HEK293 (cell line): Measurements from ENCODE around the gene CRYBA1.

ENCODE experiments used
- HOXA7 ChIP-seq: sonication (generic); formaldehyde crosslinking; IDR thresholded peaks from 2 replicates; pipeline ENCODE4 v1.8.1; 2022; ENCODE audit warnings: missing genetic modification reagents, borderline replicate concordance
- ZBTB17 ChIP-seq: fragments of 450-650 bp; formaldehyde crosslinking; IDR thresholded peaks from 2 replicates; pipeline ENCODE4 v1.5.1; 2016; ENCODE audit warnings: missing biosample characterization, missing genetic modification characterization
- ZBTB20 ChIP-seq: fragments of 450-650 bp; formaldehyde crosslinking; IDR thresholded peaks from 2 replicates; pipeline ENCODE4 v1.5.1; 2016; ENCODE audit warnings: missing biosample characterization, missing genetic modification characterization
- ZBTB21 ChIP-seq: fragments of 450-650 bp; formaldehyde crosslinking; IDR thresholded peaks from 2 replicates; pipeline ENCODE4 v1.5.1; 2017; ENCODE audit warnings: missing biosample characterization, missing genetic modification characterization
- ZBTB7A ChIP-seq: fragments of 450-650 bp; formaldehyde crosslinking; IDR thresholded peaks from 2 replicates; pipeline ENCODE4 v1.5.1; 2016; ENCODE audit warnings: low read depth, missing biosample characterization, missing genetic modification characterization
- ZBTB8A ChIP-seq: fragments of 450-650 bp; formaldehyde crosslinking; IDR thresholded peaks from 2 replicates; pipeline ENCODE4 v1.5.1; 2016; ENCODE audit warnings: missing biosample characterization, missing genetic modification characterization
- ZFHX2 ChIP-seq: fragments of 450-650 bp; formaldehyde crosslinking; conservative IDR thresholded peaks from 2 replicates; pipeline ENCODE4 v1.5.1; 2016; ENCODE audit warnings: missing biosample characterization, missing genetic modification characterization
- ZNF138 ChIP-seq: fragments of 450-650 bp; formaldehyde crosslinking; IDR thresholded peaks from 2 replicates; pipeline ENCODE4 v1.5.1; 2016; ENCODE audit warnings: missing biosample characterization, missing genetic modification characterization, borderline replicate concordance
- ZNF223 ChIP-seq: fragments of 450-650 bp; formaldehyde crosslinking; IDR thresholded peaks from 2 replicates; pipeline ENCODE4 v1.5.1; 2016; ENCODE audit warnings: missing biosample characterization, missing genetic modification characterization
- ZNF23 ChIP-seq: fragments of 450-650 bp; formaldehyde crosslinking; IDR thresholded peaks from 2 replicates; pipeline ENCODE4 v1.5.1; 2016; ENCODE audit warnings: missing biosample characterization, missing genetic modification characterization, borderline replicate concordance
- ZNF24 ChIP-seq: fragments of 450-650 bp; formaldehyde crosslinking; IDR thresholded peaks from 2 replicates; pipeline ENCODE4 v1.5.1; 2016; ENCODE audit warnings: missing biosample characterization, missing genetic modification characterization
- ZNF350 ChIP-seq: fragments of 450-650 bp; formaldehyde crosslinking; IDR thresholded peaks from 2 replicates; pipeline ENCODE4 v1.5.0; 2017; ENCODE audit warnings: missing biosample characterization, mild to moderate bottlenecking, missing genetic modification characterization
- ZNF354C ChIP-seq: fragments of 450-650 bp; formaldehyde crosslinking; IDR thresholded peaks from 2 replicates; pipeline ENCODE4 v1.5.1; 2016; ENCODE audit warnings: missing biosample characterization, missing genetic modification characterization, low read depth, borderline replicate concordance
- ZNF366 ChIP-seq: fragments of 450-650 bp; formaldehyde crosslinking; conservative IDR thresholded peaks from 2 replicates; pipeline ENCODE4 v1.5.1; 2016; ENCODE audit warnings: missing biosample characterization, missing genetic modification characterization
- ZNF391 ChIP-seq: fragments of 450-650 bp; formaldehyde crosslinking; IDR thresholded peaks from 2 replicates; pipeline ENCODE4 v1.5.1; 2016; ENCODE audit warnings: low read depth, missing biosample characterization, missing genetic modification characterization, borderline replicate concordance
- ZNF404 ChIP-seq: fragments of 450-650 bp; formaldehyde crosslinking; IDR thresholded peaks from 2 replicates; pipeline ENCODE4 v1.5.1; 2017; ENCODE audit warnings: missing biosample characterization, missing genetic modification characterization
- ZNF426 ChIP-seq: fragments of 450-650 bp; formaldehyde crosslinking; IDR thresholded peaks from 2 replicates; pipeline ENCODE4 v1.5.1; 2017; ENCODE audit warnings: missing biosample characterization, missing genetic modification characterization, mild to moderate bottlenecking, inconsistent platforms, moderate library complexity
- ZNF433 ChIP-seq: fragments of 450-650 bp; formaldehyde crosslinking; IDR thresholded peaks from 2 replicates; pipeline ENCODE4 v1.5.1; 2016; ENCODE audit warnings: missing biosample characterization, missing genetic modification characterization, low read depth
- ZNF473 ChIP-seq: fragments of 450-650 bp; formaldehyde crosslinking; IDR thresholded peaks from 2 replicates; pipeline ENCODE4 v1.5.1; 2017; ENCODE audit warnings: missing biosample characterization, missing genetic modification characterization
- ZNF521 ChIP-seq: fragments of 450-650 bp; formaldehyde crosslinking; IDR thresholded peaks from 2 replicates; pipeline ENCODE4 v1.5.1; 2017; ENCODE audit warnings: missing biosample characterization, mild to moderate bottlenecking, missing genetic modification characterization
- ZNF530 ChIP-seq: fragments of 450-650 bp; formaldehyde crosslinking; IDR thresholded peaks from 2 replicates; pipeline ENCODE4 v1.5.1; 2016; ENCODE audit warnings: low read depth, missing biosample characterization, missing genetic modification characterization
- ZNF600 ChIP-seq: fragments of 450-650 bp; formaldehyde crosslinking; IDR thresholded peaks from 2 replicates; pipeline ENCODE4 v1.5.1; 2016; ENCODE audit warnings: missing biosample characterization, missing genetic modification characterization
- ZNF610 ChIP-seq: fragments of 450-650 bp; formaldehyde crosslinking; IDR thresholded peaks from 2 replicates; pipeline ENCODE4 v1.5.1; 2016; ENCODE audit warnings: missing biosample characterization, missing genetic modification characterization, borderline replicate concordance
- ZNF654 ChIP-seq: fragments of 450-650 bp; formaldehyde crosslinking; IDR thresholded peaks from 2 replicates; pipeline ENCODE4 v1.5.1; 2016; ENCODE audit warnings: low read depth, missing biosample characterization, missing genetic modification characterization
- ZNF660 ChIP-seq: fragments of 450-650 bp; IDR thresholded peaks from 2 replicates; pipeline ENCODE4 v1.5.1; 2018; ENCODE audit warnings: missing biosample characterization, mild to moderate bottlenecking, missing genetic modification characterization
- ZNF785 ChIP-seq: fragments of 450-650 bp; formaldehyde crosslinking; IDR thresholded peaks from 2 replicates; pipeline ENCODE4 v1.5.1; 2016; ENCODE audit warnings: missing biosample characterization, missing genetic modification characterization
- ZNF791 ChIP-seq: fragments of 450-650 bp; formaldehyde crosslinking; IDR thresholded peaks from 2 replicates; pipeline ENCODE4 v1.5.1; 2016; ENCODE audit warnings: missing biosample characterization, missing genetic modification characterization
- ZNF830 ChIP-seq: fragments of 450-650 bp; IDR thresholded peaks from 2 replicates; pipeline ENCODE4 v1.5.0; 2018; ENCODE audit warnings: missing biosample characterization, missing genetic modification characterization, low read depth, mild to moderate bottlenecking, moderate library complexity
- ZSCAN23 ChIP-seq: fragments of 450-650 bp; formaldehyde crosslinking; IDR thresholded peaks from 2 replicates; pipeline ENCODE4 v1.5.1; 2016; ENCODE audit warnings: missing biosample characterization, missing genetic modification characterization
- ZSCAN30 ChIP-seq: fragments of 450-650 bp; IDR thresholded peaks from 2 replicates; pipeline ENCODE4 v1.5.1; 2018; ENCODE audit warnings: missing biosample characterization, mild to moderate bottlenecking, missing genetic modification characterization, moderate library complexity
- TF ChIP-seq, protein P1 (sequence below): fragments of 450-650 bp; formaldehyde crosslinking; IDR thresholded peaks from 2 replicates; pipeline ENCODE4 v1.5.1; 2016; ENCODE audit warnings: missing biosample characterization, missing genetic modification characterization, low read depth
- TF ChIP-seq, protein P2 (sequence below): fragments of 450-650 bp; formaldehyde crosslinking; IDR thresholded peaks from 2 replicates; pipeline ENCODE4 v1.5.1; 2016; ENCODE audit warnings: missing biosample characterization, missing genetic modification characterization
- TF ChIP-seq, protein P3 (sequence below): fragments of 450-650 bp; formaldehyde crosslinking; IDR thresholded peaks from 2 replicates; pipeline ENCODE4 v1.5.1; 2016; ENCODE audit warnings: missing biosample characterization, missing genetic modification characterization
- TF ChIP-seq, protein P4 (sequence below): fragments of 450-650 bp; formaldehyde crosslinking; IDR thresholded peaks from 2 replicates; pipeline ENCODE4; 2016; ENCODE audit warnings: missing biosample characterization, missing genetic modification characterization
- TF ChIP-seq, protein P5 (sequence below): fragments of 450-650 bp; formaldehyde crosslinking; IDR thresholded peaks from 2 replicates; pipeline ENCODE4 v1.5.1; 2016; ENCODE audit warnings: missing biosample characterization, missing genetic modification characterization

The CRYBA1 gene

DNA sequence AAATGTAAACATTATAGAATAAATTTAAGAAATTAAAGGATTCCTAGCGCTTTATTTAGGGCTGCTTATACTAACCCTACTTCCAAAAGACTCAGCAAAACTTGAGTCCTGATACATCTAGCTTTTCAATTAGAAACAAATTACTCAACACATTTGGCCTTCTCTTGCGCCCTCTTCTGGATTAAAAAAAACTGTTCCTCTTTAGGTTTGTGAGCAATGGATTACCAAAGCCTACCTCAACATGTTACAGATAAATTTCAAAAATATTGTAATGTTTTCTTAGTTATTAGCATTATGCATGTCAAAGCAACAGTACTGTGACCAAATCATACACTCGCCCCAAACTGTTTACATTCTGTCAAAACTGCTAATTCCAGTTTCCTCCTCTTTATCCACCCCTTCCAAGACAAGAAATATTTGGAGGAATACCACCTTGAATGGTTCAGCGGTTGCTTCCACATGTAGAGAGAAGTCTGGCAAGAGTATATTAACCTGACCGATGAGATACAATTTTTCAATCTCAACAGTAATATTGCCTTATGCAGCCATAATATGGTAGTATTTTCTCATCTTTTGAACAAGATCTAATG, 44.6 kb downstream of the CRYBA1 start (continued):
- TF ChIP-seq, protein P1, sequence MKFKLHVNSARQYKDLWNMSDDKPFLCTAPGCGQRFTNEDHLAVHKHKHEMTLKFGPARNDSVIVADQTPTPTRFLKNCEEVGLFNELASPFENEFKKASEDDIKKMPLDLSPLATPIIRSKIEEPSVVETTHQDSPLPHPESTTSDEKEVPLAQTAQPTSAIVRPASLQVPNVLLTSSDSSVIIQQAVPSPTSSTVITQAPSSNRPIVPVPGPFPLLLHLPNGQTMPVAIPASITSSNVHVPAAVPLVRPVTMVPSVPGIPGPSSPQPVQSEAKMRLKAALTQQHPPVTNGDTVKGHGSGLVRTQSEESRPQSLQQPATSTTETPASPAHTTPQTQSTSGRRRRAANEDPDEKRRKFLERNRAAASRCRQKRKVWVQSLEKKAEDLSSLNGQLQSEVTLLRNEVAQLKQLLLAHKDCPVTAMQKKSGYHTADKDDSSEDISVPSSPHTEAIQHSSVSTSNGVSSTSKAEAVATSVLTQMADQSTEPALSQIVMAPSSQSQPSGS (tag by site-specific recombination), result no peak
- no peak for TF ChIP-seq ZFHX2 (tag by site-specific recombination)
- TF ChIP-seq ZBTB8A, result no peak
- no peak for TF ChIP-seq ZNF830 (tag by site-specific recombination)
- TF ChIP-seq ZBTB21 (tag by site-specific recombination), result no peak
- no peak for TF ChIP-seq ZSCAN30 (tag by site-specific recombination)
- no peak for TF ChIP-seq ZNF138 (tag by site-specific recombination)
- no peak for TF ChIP-seq ZNF433 (tag by site-specific recombination)
- peak; percentile 39; the same call in 1 of the 2 replicates for TF ChIP-seq ZNF660 (tag by site-specific recombination)
- no peak for TF ChIP-seq ZSCAN23 (tag by site-specific recombination)
- no peak for TF ChIP-seq ZNF366
- TF ChIP-seq ZNF350 (tag by site-specific recombination), result no peak
- no peak for TF ChIP-seq ZNF530
- no peak for TF ChIP-seq ZNF404 (tag by site-specific recombination)
- TF ChIP-seq, protein P2, sequence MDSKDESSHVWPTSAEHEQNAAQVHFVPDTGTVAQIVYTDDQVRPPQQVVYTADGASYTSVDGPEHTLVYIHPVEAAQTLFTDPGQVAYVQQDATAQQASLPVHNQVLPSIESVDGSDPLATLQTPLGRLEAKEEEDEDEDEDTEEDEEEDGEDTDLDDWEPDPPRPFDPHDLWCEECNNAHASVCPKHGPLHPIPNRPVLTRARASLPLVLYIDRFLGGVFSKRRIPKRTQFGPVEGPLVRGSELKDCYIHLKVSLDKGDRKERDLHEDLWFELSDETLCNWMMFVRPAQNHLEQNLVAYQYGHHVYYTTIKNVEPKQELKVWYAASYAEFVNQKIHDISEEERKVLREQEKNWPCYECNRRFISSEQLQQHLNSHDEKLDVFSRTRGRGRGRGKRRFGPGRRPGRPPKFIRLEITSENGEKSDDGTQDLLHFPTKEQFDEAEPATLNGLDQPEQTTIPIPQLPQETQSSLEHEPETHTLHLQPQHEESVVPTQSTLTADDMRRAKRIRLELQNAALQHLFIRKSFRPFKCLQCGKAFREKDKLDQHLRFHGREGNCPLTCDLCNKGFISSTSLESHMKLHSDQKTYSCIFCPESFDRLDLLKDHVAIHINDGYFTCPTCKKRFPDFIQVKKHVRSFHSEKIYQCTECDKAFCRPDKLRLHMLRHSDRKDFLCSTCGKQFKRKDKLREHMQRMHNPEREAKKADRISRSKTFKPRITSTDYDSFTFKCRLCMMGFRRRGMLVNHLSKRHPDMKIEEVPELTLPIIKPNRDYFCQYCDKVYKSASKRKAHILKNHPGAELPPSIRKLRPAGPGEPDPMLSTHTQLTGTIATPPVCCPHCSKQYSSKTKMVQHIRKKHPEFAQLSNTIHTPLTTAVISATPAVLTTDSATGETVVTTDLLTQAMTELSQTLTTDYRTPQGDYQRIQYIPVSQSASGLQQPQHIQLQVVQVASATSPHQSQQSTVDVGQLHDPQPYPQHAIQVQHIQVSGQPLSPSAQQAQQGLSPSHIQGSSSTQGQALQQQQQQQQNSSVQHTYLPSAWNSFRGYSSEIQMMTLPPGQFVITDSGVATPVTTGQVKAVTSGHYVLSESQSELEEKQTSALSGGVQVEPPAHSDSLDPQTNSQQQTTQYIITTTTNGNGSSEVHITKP (tag by site-specific recombination), result peak; percentile 9; the same call in 1 of the 2 replicates
- TF ChIP-seq ZNF24 (tag by site-specific recombination), result no peak
- no peak for TF ChIP-seq ZNF391 (tag by site-specific recombination)
- no peak for TF ChIP-seq ZBTB7A
- no peak for TF ChIP-seq ZNF223 (tag by site-specific recombination)
- no peak for TF ChIP-seq ZNF426 (tag by site-specific recombination)
- TF ChIP-seq ZNF654, result peak; percentile 78
- TF ChIP-seq, protein P3, sequence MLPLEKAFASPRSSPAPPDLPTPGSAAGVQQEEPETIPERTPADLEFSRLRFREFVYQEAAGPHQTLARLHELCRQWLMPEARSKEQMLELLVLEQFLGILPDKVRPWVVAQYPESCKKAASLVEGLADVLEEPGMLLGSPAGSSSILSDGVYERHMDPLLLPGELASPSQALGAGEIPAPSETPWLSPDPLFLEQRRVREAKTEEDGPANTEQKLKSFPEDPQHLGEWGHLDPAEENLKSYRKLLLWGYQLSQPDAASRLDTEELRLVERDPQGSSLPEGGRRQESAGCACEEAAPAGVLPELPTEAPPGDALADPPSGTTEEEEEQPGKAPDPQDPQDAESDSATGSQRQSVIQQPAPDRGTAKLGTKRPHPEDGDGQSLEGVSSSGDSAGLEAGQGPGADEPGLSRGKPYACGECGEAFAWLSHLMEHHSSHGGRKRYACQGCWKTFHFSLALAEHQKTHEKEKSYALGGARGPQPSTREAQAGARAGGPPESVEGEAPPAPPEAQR (tag by site-specific recombination), result no peak
- no peak for TF ChIP-seq ZNF23 (tag by site-specific recombination)
- TF ChIP-seq, protein P4, sequence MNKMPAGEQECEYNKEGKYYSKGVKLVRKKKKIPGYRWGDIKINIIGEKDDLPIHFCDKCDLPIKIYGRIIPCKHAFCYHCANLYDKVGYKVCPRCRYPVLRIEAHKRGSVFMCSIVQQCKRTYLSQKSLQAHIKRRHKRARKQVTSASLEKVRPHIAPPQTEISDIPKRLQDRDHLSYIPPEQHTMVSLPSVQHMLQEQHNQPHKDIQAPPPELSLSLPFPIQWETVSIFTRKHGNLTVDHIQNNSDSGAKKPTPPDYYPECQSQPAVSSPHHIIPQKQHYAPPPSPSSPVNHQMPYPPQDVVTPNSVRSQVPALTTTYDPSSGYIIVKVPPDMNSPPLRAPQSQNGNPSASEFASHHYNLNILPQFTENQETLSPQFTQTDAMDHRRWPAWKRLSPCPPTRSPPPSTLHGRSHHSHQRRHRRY, result no peak
- TF ChIP-seq ZBTB20 (tag by site-specific recombination), result no peak
- no peak for TF ChIP-seq ZNF791 (tag by site-specific recombination)
- no peak for TF ChIP-seq ZNF785
- no peak for TF ChIP-seq ZNF354C (tag by site-specific recombination)
- peak; percentile 88 for TF ChIP-seq ZBTB17 (tag by site-specific recombination)
- no peak for TF ChIP-seq ZNF610 (tag by site-specific recombination)
- peak; percentile 31; the same call in 1 of the 2 replicates for TF ChIP-seq ZNF600 (tag by site-specific recombination)
- TF ChIP-seq ZNF473 (tag by site-specific recombination), result no peak
- TF ChIP-seq ZNF521 (tag by site-specific recombination), result no peak
- TF ChIP-seq, protein P5, sequence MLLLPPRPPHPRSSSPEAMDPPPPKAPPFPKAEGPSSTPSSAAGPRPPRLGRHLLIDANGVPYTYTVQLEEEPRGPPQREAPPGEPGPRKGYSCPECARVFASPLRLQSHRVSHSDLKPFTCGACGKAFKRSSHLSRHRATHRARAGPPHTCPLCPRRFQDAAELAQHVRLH (tag by site-specific recombination), result no peak
- TF ChIP-seq HOXA7 (CRISPR knock-in tag), result no peak
